Stimulated activated CD8-positive, alpha-beta memory T cell treated with anti-CD3 and anti-CD28 coated beads, Interleukin-7, amount 100 ng/mL, for 4 hours (primary cell): Measurements from ENCODE around the gene MYO5C.

ENCODE experiments used
- DNase-seq, 2 donors: peaks; one replicate each; pipeline ENCODE4 v3.0.0-alpha.2; 2020; ENCODE audit warnings: low read depth in 2 of 2

The MYO5C gene

DNA sequence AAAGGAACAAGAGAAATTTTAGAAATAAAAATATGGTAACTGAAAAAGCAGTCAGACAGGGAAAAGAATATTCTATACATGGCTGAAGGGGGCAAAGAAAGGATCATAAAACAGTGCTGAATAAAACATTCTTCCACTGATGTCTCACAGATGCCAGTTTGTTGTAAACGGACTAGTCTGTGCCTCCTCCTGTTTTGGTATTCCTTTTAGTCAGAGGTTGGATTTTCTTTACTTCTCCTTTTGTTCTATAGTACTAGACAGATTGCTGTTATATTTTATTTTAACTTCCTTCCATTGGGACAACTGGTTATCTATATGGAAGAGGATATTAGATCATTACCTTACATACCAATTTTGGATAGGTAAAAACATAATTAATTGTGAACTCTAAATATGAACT lies 88.4 kb downstream of the MYO5C start:
- no peak for DNase-seq

DNA sequence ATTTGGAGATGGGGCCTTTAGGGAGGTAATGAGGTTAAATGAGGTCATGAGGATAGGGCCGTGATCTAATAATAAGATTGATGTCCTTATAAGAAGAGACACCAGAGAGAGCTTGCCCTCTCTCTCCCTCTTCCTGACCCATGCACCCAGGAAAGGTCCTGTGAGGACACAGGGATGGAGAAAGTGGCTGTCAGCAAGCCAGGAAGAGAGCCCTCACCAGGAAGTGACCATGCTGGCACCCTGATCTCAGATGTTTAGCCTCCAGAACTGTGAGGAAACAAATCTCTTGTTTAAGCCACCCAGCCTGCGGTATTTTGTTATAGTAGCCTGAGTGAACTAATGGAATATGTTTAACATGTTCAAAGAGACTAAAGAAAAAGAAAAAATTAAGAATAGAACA lies 89.2 kb downstream of the MYO5C start:
- no peak for DNase-seq

DNA sequence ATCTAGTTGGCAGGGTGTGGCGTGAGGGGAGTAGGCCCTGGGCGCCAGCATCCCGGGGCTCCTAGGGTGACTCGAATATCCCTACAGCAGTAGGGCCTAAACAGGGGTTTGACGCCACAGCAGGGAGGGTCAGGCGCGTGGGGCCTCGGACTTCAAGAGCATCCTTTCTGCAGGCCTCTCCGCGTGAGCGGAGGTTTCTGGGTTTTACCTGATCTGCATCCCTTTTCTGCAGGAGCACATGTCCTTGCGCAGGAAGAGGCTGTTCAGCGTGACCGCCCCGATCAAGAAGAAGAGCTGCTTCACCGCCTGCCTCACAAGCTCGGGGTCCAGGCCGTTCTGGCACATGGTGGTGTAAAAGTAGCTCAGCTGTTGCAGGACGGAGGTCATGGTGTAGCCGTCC lies 90.9 kb downstream of the MYO5C start:
- DNase-seq = no peak

DNA sequence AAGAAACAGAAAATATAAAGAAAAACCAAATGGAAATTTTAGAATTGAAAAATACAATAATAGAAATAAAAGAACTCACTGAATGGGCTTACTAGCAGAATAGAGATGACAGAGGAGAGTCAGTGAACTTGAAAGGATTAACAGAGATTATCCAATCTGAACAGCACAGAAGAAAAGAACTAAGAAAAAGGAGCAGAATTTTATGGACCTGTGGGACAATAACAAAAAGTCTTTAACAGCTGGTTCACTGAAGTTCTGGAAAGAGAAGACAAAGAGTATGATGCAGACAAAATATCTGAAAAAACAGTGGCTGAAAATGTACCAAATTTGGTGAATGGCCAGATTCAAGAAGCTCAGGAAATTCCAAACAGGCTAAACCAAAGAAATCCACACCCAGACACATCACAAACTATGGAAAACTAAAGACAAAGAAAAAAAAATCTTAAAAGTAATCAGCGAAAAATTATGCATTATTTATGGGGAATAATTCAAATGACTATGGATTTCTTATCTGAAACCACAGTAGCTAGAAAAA lies 94.7 kb downstream of the MYO5C start:
- no peak for DNase-seq

DNA sequence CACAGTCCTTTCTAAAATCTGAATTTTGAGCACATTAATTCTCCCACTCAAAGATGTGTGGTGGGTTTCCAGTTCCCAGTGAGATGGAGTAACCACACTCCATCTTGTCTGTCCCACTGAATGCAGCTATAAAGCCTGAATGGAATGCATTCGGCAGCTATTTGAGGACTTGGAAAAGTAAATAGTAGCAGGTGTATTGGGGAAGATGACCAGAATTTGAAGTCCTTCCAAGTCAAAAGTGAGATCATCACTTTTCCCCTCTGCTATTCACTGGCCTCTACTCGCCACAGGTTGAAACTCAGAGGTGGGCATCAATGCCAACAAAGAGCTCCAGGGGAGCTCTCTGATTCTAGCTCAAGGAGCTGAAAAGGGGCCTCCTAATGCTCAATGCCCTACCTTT lies 96.3 kb downstream of the MYO5C start:
- DNase-seq = no peak

DNA sequence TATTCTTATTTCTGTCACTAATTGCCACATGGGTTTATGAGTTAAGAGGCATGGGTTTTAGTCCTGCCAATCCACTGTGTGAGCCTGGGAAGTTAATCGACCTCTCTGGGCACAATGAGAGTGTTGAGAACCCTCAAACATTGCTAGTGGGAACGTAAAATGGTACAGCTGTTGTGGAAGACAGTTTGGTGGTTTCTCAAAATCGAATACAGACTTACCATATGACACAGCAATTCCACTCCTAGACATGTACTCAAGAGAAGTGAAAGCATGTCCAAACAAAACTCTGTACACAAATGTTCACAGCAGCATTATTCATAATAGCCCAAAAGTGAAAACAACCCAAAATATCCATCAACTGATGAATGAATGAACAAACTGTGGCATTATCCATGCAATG lies 98.7 kb downstream of the MYO5C start:
- no peak for DNase-seq

DNA sequence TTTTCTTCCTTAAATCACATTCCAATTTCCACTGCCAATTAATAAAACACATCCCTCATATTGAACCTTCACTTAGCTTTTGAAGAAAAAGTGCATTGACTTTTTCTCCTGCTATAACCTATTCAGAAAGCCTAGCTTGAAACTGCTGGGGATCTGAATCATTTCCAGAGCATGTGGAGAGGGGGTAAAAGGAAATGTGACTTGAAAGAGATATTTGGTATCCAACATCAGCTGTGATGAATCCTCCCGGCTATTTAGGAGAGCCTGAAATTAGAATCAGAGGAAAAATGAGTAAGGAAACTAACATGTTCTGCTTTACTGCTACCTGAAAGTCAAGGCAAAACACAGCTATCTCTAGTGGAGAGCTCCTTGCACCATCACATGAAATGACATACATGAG lies 101.8 kb downstream of the MYO5C start:
- DNase-seq = no peak

DNA sequence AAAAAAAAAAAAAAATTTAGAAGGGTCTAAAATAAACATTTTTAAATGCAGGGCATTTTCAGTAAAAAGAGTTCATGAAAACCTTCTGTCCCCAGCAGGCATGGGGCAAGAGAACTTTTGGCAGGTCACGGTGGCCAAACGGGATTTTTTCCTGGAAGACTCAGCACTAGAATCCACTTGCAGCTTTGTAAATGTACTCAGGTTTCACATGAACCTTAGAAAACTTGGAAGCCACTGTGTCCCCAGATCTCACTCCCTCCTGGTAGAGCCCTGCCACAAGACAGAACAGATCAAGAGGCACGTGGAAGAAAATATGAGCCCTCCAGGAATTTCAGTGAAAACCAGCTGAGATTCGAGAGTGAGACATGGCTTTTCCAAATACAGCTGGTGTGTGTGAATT lies 102.3 kb downstream of the MYO5C start:
- DNase-seq = no peak

DNA sequence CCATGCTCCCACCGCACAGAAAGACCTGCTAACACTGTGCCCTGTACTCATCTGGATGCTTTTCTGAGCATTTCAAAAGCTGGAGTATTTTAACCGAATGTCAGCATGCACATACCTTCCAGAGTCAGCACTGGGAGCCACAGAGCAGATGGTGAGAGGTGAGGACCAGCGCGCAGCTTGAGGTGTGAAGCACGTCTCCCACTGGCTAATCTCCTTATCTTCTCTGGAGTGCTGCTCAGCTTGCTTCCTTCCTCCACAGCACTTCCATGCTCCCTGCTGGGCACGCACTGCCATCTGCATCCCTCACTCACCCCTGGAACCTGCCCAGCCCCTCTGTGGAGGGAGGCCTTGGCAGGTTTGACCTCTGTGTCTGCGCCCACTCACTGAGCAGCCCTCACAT lies 104.4 kb downstream of the MYO5C start, which contains the start of gene GNB5:
TSS of gene GNB5 (minus strand) at position 186 of the 400 bp plus-strand sequence. CDS start 6,716 bp downstream, outside the sequence.
- no peak for DNase-seq

DNA sequence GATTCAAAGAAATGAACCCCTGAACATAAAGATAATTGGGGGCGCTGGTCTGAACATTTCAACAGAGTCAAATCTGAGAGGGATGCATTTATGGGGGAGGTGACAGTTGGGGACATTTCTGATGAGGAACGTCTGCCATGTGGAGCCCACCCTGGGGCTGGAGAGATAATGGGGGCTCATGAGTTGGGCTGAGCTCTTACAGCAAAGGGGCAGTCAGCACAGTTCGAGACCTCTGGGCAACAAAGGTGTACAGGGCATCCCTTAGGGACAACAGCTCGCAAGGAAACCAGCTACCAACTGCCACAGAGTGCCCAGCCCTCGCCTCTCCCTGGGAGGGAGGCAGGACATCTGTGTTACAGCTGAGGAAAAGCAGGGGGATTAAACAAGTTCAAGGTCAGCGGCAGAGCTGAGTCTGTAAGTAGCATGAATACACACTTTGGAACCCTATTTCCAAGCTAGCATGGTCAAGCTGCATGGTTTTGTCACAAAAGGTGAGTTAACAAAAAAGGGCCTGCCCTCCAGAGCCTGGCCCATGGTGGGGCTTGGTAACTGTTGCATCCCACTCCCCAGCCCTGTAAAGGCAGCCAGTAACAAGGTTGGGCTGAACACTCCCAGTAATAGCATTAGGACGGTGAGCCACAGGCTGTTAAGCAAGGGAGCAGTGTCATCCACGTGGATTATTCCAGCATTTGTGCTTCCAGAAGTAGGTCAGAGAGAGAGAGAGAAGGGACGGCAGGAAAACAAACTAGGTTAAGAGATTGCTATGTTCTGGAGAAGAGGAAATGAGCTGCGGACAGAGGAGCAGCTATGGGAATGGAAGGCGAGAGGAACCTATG lies 108.7 kb downstream of the MYO5C start:
- no peak for DNase-seq

DNA sequence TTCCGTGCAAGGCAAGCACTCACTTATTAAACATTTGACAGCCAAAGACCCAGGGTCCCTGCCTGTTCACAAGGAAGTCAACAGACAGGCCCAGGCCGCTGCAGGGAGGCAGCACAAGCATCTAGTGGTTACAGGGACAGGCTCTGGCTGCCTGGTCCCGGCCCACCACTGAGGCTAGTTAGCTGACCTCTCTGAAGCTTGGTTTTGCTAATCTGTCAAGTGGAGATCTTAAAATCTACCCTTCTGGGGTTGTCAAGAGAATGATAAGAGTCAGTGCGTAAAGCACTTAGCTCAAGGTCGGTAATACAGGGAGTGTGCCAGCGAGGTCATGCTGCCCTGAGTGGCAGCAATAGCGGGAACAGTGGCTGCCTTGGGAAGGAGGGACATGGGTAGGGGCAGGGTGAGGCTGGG lies 110.4 kb downstream of the MYO5C start:
- DNase-seq = no peak

DNA sequence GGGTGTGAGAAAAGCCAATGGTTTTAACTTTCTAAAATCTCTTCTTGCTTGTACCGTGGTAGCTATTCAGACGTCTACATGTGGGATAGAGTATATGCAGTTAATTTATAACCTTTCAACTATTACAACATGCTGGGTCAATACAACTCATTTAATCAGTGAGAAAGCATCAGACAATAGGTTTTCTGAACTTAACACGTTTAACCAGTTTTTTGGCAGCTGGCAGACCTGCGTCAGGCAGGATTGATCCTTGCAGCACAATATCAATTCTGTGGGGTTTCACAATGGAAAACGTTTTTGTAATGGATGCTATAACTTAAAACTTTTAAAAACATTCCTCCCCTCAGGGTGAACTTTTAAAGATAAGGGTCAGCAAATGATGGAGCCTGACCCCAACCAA lies 110.9 kb downstream of the MYO5C start:
- no peak for DNase-seq

DNA sequence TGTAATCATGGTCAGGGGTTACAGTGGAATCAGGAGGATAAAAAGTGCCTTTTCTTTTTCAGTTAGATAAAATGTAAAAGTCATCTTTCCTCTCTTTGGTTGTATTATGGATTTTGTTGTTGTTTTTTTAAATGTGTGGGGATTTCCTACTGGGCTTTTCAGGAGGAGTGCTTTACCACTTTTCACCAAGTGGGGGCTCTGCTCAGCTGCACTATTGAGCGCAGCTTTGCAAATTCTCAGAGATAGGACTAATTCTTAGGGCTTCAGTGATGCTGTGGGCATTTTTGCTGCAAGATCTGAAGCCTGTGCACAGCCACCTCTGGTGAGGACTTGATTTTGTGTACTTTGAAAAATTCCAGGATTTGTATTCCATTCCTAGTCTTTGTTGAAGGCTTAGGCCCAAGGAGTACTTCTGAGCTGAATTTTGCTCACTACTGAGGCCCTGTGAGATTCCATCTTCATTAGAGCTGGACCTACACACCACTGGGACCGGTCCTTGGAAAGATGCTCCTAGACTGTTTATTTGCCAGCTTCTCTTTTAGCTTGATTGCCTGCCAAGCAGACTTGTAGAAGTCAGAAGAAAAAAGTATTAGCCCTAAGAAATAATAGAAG lies 111.9 kb downstream of the MYO5C start:
- no peak for DNase-seq

DNA sequence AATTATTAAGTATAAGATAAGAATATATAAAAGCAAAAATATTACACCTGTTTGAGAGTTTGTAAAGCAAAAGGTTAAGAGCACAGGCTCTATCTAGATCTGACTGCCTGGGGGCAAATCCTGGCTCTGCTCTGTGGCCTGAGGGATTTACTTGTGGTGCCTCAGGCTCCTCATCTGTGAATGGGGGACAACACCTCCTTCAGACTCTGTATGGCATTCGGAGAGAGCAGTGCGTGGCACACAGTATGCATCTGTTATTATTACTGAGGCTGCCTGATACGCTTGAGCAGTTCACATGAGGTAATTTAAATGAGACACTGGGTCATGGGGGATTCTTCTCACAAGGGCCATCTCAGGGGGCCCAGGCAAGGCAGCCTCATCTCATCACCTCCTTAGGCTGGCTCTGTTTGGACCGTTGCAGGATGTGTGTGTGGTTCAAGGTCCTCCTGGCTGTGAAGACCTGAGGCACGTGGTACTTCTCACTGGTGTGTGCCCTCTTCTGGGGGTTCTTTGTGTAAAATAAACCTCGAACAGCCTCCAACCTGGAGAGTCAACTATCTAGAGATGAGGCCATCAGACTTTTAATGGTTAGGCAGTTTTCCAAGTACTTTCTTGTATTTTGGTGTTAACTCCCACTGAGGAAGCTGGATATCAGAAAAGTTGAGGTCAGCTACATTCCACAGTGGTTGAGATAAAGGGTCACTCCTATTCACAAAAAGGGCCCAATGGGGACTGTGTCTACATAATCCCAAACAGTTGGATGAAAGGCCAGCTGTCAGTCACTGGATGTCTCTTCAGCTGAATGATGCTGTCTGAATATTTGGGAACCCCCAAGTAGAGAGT lies 113.4 kb downstream of the MYO5C start:
- no peak for DNase-seq

DNA sequence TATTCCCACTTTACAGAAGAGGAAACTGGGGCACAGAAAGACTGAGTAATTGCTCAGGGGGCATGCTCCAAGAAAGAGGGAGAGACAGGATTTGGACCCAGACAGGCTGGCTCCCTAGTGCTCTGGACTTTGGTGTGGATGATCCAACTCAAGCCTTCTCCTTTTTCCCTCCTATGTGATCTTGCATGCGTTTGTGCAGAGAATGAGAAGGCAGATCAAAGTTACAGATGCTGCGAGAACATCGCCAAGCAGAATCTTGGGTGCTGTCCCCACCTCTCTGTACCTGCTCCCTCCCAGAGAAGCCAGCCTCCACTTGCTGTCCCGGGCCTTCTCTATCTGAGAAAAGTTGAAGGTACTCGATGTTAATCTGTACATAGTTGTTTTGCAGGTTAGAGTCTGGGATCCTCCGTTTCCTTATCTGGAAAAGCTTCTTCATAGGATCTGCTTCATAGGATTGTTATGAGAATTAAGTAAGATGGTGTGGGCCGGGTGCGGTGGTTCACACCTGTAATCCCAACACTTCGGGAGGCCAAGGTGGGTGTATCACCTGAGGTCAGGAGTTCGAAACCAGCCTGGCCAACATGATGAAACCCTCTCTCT lies 114.7 kb downstream of the MYO5C start:
- no peak for DNase-seq

DNA sequence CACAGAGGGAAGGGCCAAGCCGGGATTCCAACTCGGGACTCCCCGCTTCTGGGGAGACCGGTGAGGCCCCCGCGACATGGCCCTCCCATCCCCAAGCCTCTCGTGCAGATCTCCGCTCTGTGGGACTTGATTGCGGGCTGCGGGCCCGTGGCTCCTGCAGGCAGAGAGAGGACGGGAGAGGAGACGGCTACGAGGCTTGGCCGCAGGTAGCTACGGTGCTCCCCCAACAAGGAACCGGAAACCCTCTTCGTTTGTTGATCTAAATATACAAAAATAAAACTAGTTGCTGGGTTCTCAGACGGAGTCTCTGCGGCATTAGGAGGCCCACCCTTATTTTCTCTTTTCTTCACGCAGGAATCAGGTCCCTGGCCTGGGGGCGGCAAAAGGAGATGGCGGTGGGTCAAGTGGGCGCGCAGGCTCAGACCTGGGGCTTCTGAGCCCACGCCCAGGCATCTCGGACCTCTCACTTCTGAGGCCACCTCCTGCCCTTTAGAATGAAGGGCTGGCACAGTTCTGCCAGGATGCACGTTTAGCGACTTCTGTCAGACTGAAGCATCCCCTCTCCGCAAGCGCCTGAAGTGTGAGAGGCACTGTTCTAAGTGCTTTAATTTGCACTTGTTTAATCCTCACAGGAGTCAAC lies 115.3 kb downstream of the MYO5C start:
- DNase-seq = no peak

DNA sequence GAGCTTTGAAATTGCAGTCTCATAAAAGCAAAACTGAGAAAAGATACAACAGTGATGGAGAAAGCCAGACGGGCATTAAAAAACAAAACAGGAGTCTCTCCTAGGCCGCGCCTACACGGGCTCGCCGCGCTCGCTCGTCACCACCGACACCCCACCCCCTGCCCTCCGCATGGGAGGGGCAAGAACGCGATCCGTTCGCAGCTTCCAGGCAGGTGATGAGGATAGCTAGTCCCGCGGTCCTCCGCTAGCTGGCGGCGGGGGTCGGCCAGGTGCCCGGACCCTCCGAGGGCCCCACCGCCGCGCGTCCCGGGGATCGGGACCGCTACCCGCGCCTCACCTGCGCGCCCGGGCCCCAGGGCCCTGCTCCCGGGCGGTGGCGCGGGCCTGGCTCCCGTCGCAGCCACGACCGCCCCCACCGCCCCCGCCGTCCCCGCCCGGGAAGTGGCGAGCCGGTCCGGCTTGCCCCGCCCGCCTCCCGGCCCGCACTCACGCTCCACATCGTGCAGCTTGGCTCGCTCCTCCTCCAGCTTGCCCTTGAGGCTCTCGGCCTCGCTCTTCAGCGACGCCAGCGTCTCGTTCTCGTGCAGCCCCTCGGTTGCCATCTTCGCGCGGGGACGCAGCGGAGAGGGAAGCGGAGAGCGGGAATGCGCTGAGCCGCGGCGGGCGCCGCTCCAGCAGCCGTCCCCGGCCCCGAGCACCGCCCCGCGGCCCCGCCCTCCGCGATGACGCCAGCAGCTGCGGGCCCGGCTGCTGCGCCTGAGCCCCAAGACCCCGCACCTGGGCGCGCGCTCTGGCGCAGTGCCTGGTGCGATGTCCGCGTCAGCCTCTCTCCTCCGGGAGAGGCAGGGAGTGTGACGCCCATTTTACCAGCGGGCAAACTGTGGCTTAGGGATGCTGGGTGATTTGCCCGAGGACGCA lies 116.1 kb downstream of the MYO5C start:
- DNase-seq = peak; percentile 78 to 80

DNA sequence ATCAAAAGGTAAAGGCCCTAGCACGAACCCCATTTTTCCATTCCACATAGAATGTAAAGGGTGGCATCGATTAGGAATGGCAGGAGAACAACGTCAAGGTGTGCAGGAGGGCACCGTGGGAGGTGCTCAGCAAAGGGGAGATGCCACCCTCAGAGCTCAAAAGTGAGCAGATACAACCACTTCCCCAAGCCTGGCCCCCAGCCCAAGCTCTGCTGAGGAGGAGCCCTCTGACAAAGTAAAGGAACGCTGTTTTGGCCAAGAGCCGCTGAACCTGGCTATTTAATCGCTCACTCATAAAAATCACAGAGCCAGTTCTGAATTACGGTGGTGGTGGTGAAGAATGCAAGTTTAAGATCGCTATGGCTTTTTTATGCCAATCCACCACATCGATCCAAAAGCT lies 116.8 kb downstream of the MYO5C start:
- DNase-seq = no peak

DNA sequence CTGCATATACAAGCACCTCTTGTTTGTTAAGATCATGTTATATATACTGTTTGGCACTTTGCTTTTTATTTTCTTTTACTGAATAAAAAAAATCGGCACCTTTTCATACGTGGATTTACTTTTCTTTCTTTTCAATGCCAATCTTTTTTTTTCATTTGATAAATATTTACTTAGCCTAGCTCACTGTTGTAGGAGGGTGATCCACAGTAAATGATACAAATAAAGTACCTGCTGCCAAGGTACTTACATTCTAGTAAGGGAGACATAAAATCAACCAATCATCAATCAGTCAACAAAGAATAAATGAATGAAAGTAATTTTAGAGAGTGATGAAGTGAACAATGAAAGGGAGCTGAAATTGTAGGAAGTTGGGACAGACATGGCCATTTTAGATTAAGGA lies 122.7 kb downstream of the MYO5C start:
- DNase-seq = no peak

DNA sequence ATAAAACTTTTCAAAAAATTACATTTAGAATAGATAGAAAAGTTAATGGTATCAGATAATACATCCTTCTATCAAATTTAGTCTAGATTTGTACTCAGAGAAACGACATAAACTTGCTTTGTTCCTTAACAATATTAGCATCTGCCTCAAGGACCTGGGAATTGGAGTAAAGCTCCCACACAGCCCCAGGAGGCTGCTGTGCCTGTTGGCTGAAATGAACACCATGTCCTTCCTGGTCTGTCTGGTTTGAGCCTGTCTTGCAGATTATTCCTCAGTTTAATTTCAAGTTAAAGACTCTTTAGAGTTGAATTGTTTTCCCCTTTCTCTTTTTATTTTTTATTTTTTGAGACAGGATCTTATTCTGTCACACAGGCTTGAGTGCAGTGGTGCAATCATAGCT lies 123.8 kb downstream of the MYO5C start:
- DNase-seq = no peak
